ENCODE measurements around the gene SOX6.

GRCh38 chr11:16361108-16361865 is 4.9 kb upstream of the SOX6 start:
- TF ChIP-seq SIN3A (IDR thresholded peaks at IDR 0.05; ENCODE audit: borderline replicate concordance, insufficient read depth, low read length) = no peak
- no peak for TF ChIP-seq POLR2AphosphoS5 (IDR thresholded peaks at IDR 0.05; ENCODE audit: low read depth, low read length)
- TF ChIP-seq REST (IDR thresholded peaks at IDR 0.05; ENCODE audit: insufficient read depth in 1 of 2, low read depth in 2 of 2, low read length in 2 of 2) = no peak
- no peak for TF ChIP-seq TAF1 (IDR thresholded peaks at IDR 0.05; ENCODE audit: borderline replicate concordance, insufficient read depth, low read length)
